HG02798 (cell line): ENCODE measurements around the gene IGLON5.

Source experiments
- ATAC-seq: cut with Tn5 transposase; IDR thresholded peaks from one replicate; pipeline ENCODE4 v1.9.1; 2021; ENCODE audit warnings: mild to moderate bottlenecking; ENCODE audit not compliant: unreplicated experiment, poor library complexity

IGLON5 gene

GRCh38 chr19:51359294-51359693 is 47.9 kb downstream of the IGLON5 start:
- no peak for ATAC-seq

DNA sequence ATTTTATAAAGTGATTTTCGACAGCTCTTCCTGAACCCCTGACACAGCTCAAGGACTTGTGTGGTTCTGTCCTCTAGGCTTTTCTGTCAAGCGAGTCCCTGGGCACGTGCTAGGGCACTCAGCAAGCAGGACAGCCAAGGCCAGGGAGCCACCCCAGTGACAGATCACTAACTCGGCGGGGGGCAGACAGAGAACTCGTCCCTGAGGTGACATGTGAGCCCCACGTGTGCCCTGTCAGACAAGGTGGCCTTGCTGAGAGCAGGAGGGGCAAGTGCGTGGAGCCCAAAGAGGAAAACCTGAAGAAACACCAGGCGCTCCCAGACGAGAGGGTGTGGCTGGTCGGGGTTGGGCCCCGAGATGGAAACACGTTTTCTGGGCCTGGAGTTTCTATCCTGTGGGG is 49.8 kb downstream of the IGLON5 start:
- ATAC-seq: no peak

- no peak for ATAC-seq
These were observed 53.0 kb downstream of the IGLON5 start for GRCh38 chr19:51364200-51365106.

DNA sequence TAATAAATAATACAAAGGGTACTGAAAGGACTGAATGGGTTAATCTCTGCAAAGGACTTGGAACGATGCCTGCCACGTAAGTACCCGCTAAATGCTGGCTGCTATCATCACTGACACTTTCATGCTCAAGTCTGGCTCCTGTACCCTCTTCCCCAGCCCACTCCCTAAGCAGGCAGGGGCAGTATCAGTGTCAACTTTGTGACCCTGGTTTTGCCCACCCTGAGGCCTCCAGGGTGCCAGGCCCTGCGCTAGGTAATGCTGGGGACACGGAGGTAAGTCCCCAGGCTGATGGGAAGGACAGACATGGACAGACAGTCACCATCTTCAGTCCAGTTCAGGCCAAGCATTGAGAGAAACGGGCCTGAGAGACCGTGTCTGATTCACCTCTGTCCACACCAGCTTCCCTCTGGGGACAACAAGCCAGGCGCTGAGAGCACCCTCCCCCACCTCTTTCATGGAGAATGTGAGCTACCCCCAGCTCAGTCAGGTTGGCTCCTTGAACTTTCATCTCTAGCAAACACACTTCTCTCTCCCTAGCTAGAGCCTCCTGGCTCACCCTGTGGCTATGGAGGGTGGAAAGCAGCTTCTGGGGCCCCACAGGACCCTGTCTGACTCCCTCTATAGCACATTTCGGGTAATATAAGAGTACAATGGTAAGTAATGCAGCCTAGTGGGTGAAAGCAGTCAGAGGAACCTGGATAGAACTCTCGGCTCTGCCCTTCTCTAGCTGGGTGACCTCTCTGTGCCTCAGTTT is 53.9 kb downstream of the IGLON5 start:
- ATAC-seq: no peak

DNA sequence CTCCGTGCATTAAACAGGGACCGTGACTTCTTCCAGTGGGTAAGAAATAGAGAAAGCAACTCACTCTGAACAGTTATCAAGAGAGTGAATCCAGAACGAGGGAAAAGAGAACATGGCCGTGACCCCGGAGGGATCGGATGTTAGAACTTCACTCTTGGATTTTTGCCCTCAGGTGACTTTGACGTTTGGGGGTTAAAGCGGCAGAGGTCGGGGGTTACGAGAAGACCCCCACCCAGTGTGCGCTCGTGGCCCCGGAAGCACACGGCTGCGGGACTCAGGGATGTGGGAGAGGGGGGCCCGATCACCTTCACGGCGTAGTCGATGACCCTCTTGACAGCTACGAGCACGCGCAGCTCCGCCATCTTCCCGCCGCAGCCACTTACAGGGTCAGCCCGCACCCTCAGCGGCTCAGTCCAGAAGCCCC is 54.5 kb downstream of the IGLON5 start, which contains the start of gene ETFB:
Gene ETFB, minus strand, starts transcription at position 424 of the 424 bp plus-strand sequence. Its CDS starts 62 bp downstream, at position 362.
- no peak for ATAC-seq

- ATAC-seq: peak; percentile 63
These were observed 55.2 kb downstream of the IGLON5 start for GRCh38 chr19:51366389-51367254.

DNA sequence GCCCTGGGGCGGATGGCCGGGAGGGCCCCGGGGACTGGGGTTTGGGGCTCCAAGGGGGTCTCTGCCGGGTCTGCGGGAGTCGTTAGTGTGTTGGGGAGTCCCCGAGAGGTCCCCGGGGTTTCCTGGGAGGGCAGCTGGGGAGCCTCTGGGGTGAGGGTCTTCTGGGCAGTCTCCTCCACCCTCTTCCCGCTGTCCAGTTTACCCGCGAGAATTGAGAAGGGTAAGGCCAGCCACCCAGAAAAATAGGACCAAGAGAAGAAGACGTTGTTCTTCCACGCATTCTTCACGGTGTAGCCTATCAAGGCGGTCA is 55.8 kb downstream of the IGLON5 start:
- no peak for ATAC-seq

- ATAC-seq: peak; percentile 81
These were observed 56.3 kb downstream of the IGLON5 start for GRCh38 chr19:51367565-51368365.

- no peak for ATAC-seq
These were observed 57.2 kb downstream of the IGLON5 start, which contains the start of gene CLDND2 for GRCh38 chr19:51368366-51369282. TSS of gene CLDND2 (minus strand) at chr19:51369003. CDS start at chr19:51368577, 426 bp downstream.

DNA sequence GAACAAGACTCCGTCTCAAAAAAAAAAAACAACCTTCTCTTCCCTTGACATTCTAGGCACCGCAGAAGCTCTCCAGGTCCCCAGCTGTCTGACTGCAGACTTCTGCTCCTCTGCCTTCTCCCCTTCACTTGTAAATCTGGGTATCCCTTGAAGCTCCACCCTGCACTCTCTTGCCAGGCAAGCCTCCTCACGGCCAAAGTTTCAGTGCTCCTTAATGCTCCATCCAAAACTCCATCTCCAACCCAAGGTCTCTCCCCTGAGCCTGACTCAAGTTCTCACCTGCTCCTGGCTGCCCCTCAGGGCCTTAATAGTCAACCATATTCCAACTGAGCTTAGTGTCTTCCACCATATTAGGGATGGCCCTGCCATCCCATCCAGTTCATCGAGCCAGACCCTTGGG is 58.8 kb downstream of the IGLON5 start:
- no peak for ATAC-seq

GRCh38 chr19:51371186-51371690 is 59.8 kb downstream of the IGLON5 start:
- no peak for ATAC-seq

- no peak for ATAC-seq
These were observed 60.7 kb downstream of the IGLON5 start for GRCh38 chr19:51372021-51372648.

- ATAC-seq: no peak
These were observed 61.4 kb downstream of the IGLON5 start, which contains the start of gene NKG7 for GRCh38 chr19:51372649-51373504. TSS of gene NKG7 (minus strand) at chr19:51372654. CDS start at chr19:51372535, 119 bp downstream.

GRCh38 chr19:51375504-51376221 is 64.2 kb downstream of the IGLON5 start:
- no peak for ATAC-seq

- ATAC-seq: no peak
These were observed 66.0 kb downstream of the IGLON5 start for GRCh38 chr19:51377422-51377821.

DNA sequence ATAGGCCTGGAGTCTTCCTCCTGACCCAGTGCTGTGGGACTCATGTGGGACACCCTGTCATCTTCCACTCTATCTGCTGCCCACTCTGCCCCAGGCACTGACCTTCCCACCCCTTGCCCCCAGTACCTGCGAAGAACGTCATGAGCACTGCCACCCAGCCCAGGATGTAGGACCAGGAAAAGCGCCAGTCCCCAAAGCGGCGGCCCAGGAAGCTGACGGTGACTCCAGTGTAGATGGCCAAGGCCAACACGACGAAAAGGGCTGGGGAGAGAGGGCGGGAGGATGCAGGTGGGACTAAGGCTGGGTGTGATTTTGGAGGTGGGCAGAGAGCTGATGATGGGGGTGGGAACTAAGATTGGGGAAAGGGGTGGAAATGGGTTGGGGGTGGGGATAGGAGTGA is 68.9 kb downstream of the IGLON5 start:
- no peak for ATAC-seq
